GM12878 (cell line): ENCODE data around the gene TLR1. TPM values are rescaled to one million over a fixed set of nuclear protein-coding genes. Genes with fewer than 3 reads are reported as not detected.
A peak's percentile ranks its signal among the peaks of the same experiment; 100 is the strongest.

Experiments used
- ATAC-seq: fragments of 200-7000 bp; cut with Tn5 transposase; 3 replicates; pipeline ENCODE4 v1.9.1; 2020; ENCODE audit warnings: mild to moderate bottlenecking, moderate library complexity
- BruUV-seq: library from RNA; stranded (reverse); fragments of 400-500 nt; replicated peaks from 2 replicates; lab custom pipeline; 2021; lab: Mats Ljungman, UMichigan
- CTCF ChIA-PET: fragments of 300-600 bp; sonication (Branson Sonifier 250); formaldehyde crosslinking; extraction: SDS; loops from one replicate; lab custom pipeline; 2021; ENCODE audit warnings: inconsistent platforms; lab: Yijun Ruan, JAX
- POLR2A ChIA-PET: fragments of 350-600 bp; formaldehyde crosslinking; extraction: SDS; loops from one replicate; lab custom pipeline; 2021; ENCODE audit warnings: inconsistent platforms; lab: Charles Lee
- RAD21 ChIA-PET: fragments of 300-600 bp; sonication (Branson Sonifier 250); formaldehyde crosslinking; loops from one replicate; lab custom pipeline; 2023; ENCODE audit warnings: antibody characterized with exemption; ENCODE audit not compliant: unreplicated experiment; lab: Charles Lee
- SMC1A ChIA-PET: fragments of 300-600 bp; sonication (Branson Sonifier 250); formaldehyde crosslinking; loops from one replicate; lab custom pipeline; 2023; ENCODE audit not compliant: unreplicated experiment, uncharacterized antibody; lab: Charles Lee
- DNase-seq: peaks from one replicate; pipeline ENCODE4 v3.0.0-alpha.2; 2011; ENCODE audit warnings: low read depth, low spot score
- FAIRE-seq: peaks from 3 replicates; lab custom pipeline; 2011; peaks lifted over from hg19 to GRCh38; lab: Jason Lieb, UNC
- H2AFZ ChIP-seq: 2 replicates; pipeline ENCODE4 v1.6.0; 2011; ENCODE audit warnings: low read depth, low read length, control low read depth; ENCODE audit not compliant: control insufficient read depth
- H3K27ac ChIP-seq: 2 replicates; pipeline ENCODE4 v1.5.1; 2011; ENCODE audit warnings: control low read depth; ENCODE audit not compliant: control insufficient read depth, insufficient read depth
- H3K27me3 ChIP-seq, 2 experiments: replicated peaks in 1 of 2; 2 replicates each; pipeline versions ENCODE4 v1.6.0 to v1.6.1; 2011; ENCODE audit warnings: low read length in 1 of 2; ENCODE audit not compliant: control insufficient read depth in 2 of 2, insufficient read depth in 2 of 2
- H3K36me3 ChIP-seq, 2 experiments: 2 replicates each; pipeline ENCODE4 v1.5.1; 2011; ENCODE audit warnings: low read length in 1 of 2; ENCODE audit not compliant: control insufficient read depth in 2 of 2, insufficient read depth in 2 of 2
- H3K4me1 ChIP-seq: 2 replicates; pipeline ENCODE4 v1.6.1; 2011; ENCODE audit warnings: mild to moderate bottlenecking, low read length, moderate library complexity, mixed read lengths; ENCODE audit not compliant: control insufficient read depth, insufficient read depth
- H3K4me2 ChIP-seq: 2 replicates; pipeline ENCODE4 v1.6.0; 2011; ENCODE audit warnings: control low read depth; ENCODE audit not compliant: control insufficient read depth, insufficient read depth
- H3K4me3 ChIP-seq: fragments of 200-600 bp; sonication (generic); 2 replicates; pipeline ENCODE4 v1.5.1; 2016
- H3K79me2 ChIP-seq: 2 replicates; pipeline ENCODE4 v1.6.0; 2011; ENCODE audit warnings: low read length; ENCODE audit not compliant: control insufficient read depth, insufficient read depth
- H3K9ac ChIP-seq: 2 replicates; pipeline ENCODE4 v1.8.0; 2011; ENCODE audit warnings: low read length, control low read depth, mixed read lengths; ENCODE audit not compliant: control insufficient read depth, insufficient read depth
- H3K9me3 ChIP-seq: replicated peaks from 3 replicates; pipeline ENCODE4 v1.5.1; 2011; ENCODE audit warnings: mild to moderate bottlenecking, low read length; ENCODE audit not compliant: control insufficient read depth, insufficient read depth
- H4K20me1 ChIP-seq: 2 replicates; pipeline ENCODE4 v1.6.0; 2011; ENCODE audit not compliant: control insufficient read depth, insufficient read depth
- CREM ChIP-seq: IDR thresholded peaks from 2 replicates; pipeline ENCODE4 v1.6.1; 2014; ENCODE audit warnings: antibody characterized with exemption, low read depth
- CUX1 ChIP-seq: IDR thresholded peaks from 2 replicates; pipeline ENCODE4 v1.6.1; 2012; ENCODE audit warnings: improper control_type of control experiment, low read depth, low read length; ENCODE audit not compliant: insufficient replicate concordance
- DPF2 ChIP-seq: fragments of 450-650 bp; IDR thresholded peaks from 2 replicates; pipeline ENCODE4 v1.6.1; 2017; ENCODE audit warnings: mild to moderate bottlenecking
- EP300 ChIP-seq, 2 experiments: fragments of 150-350 bp in 1 of 2; IDR thresholded peaks; 2 replicates each; pipeline ENCODE4 v1.6.1; 2011 to 2012; ENCODE audit warnings: low read depth in 2 of 2, low read length in 2 of 2, borderline replicate concordance in 1 of 2, improper control_type of control experiment in 1 of 2, inconsistent platforms in 1 of 2; ENCODE audit not compliant: control insufficient read depth in 1 of 2
- IKZF1 ChIP-seq: fragments of 450-650 bp; conservative IDR thresholded peaks from 2 replicates; pipeline ENCODE4 v1.6.1; 2017; ENCODE audit warnings: antibody characterized with exemption, mild to moderate bottlenecking
- MEF2B ChIP-seq: fragments of 450-650 bp; IDR thresholded peaks from 2 replicates; pipeline ENCODE4 v1.6.1; 2018; ENCODE audit warnings: mild to moderate bottlenecking, moderate library complexity; ENCODE audit not compliant: partially characterized antibody, poor library complexity, severe bottlenecking
- NR2F1 ChIP-seq: fragments of 450-650 bp; conservative IDR thresholded peaks from 2 replicates; pipeline ENCODE4 v1.6.1; 2017; ENCODE audit warnings: mild to moderate bottlenecking
- POLR2AphosphoS5 ChIP-seq: IDR thresholded peaks from 2 replicates; pipeline ENCODE4 v1.6.1; 2011; ENCODE audit warnings: mild to moderate bottlenecking, low read length, inconsistent platforms
- RAD21 ChIP-seq: IDR thresholded peaks from 2 replicates; pipeline ENCODE4 v1.6.1; 2011; ENCODE audit warnings: mild to moderate bottlenecking, low read depth, low read length, moderate library complexity; ENCODE audit not compliant: insufficient read depth
- STAT1 ChIP-seq: fragments of 450-650 bp; conservative IDR thresholded peaks from 2 replicates; pipeline ENCODE4 v1.6.1; 2014; ENCODE audit warnings: antibody characterized with exemption, mild to moderate bottlenecking
- TCF12 ChIP-seq: IDR thresholded peaks from 2 replicates; pipeline ENCODE4 v1.6.1; 2011; ENCODE audit warnings: low read depth, mild to moderate bottlenecking, low read length
- ZBTB11 ChIP-seq: fragments of 450-650 bp; formaldehyde crosslinking; IDR thresholded peaks from 2 replicates; pipeline ENCODE4 v1.5.0; 2022; ENCODE audit warnings: mild to moderate bottlenecking, missing genetic modification characterization
- ZNF24 ChIP-seq: fragments of 450-650 bp; IDR thresholded peaks from 2 replicates; pipeline ENCODE4 v1.6.1; 2017; ENCODE audit warnings: antibody characterized with exemption, mild to moderate bottlenecking
- WGBS: methylation state at CpG from one replicate; pipeline ENCODE4 v1.1.6; 2016; ENCODE audit warnings: low lambda C conversion rate; ENCODE audit not compliant: insufficient replicate concordance, insufficient coverage; ENCODE audit errors: missing lambda C conversion rate; 5-methylcytosine and 5-hydroxymethylcytosine counted together
- in situ Hi-C: fragments of 300-500 bp; cut with MboI; formaldehyde crosslinking; loops from 9 replicates; pipeline ENCODE4 v1.14.3; 2018; ENCODE audit warnings: mixed read lengths
- intact Hi-C: fragments of 100-400 bp; cut with micrococcal nuclease; formaldehyde crosslinking; loops from one replicate; pipeline ENCODE4 v1.14.2; 2022; ENCODE audit not compliant: unreplicated experiment
- polyA plus RNA-seq, 11 experiments: library from polyadenylated mRNA; depleted of rRNA in 4 of 11; unstranded in 6 of 11; stranded (reverse) in 5 of 11; fragments of >200 nt; fragmentation: Nextera tagmentation in 4 of 11; fragmentation: Illumina TruSeq in 1 of 11; extraction: Ambion mirVana in 4 of 11; extraction: Trizol in 1 of 11; gene quantifications; 1 replicate in 1 of 11; 2 replicates in 10 of 11; pipeline versions ENCODE4 v1.2.1 to v1.2.3, GENCODE V29; 2011 to 2016; ENCODE audit warnings: inconsistent platforms in 2 of 11, missing spikeins in 2 of 11, low read depth in 1 of 11
- total RNA-seq, 4 experiments: library from RNA; depleted of rRNA in 3 of 4; stranded (reverse); fragments of >200 nt in 3 of 4; fragmentation: Illumina TruSeq in 1 of 4; extraction: Trizol in 1 of 4; gene quantifications; 2 replicates each; pipeline versions ENCODE4 v1.2.1 to v1.2.3, GENCODE V29; 2013 to 2021

Gene TLR1
- total and polyA plus RNA-seq, 10 of the 15 experiments (the other 5 are each of a cell fraction or from before 2014, with no cell fraction given) = 9.3 to 57.1 (median 20.4) TPM

GRCh38 chr4:38803833-38804653 lies 548 bp downstream of the TLR1 start:
- Histone ChIP-seq H3K27me3 (no peaks in the 10 kb centered on the region), H3K4me2 (peak overlapping the region; percentile 73), H3K9ac (peak overlapping the region; percentile 78), H4K20me1 (no peaks in the 10 kb centered on the region), H3K4me3 (peak overlapping the region; percentile 41), H3K4me1 (peaks cover 20% of the 10 kb centered on the region), H3K36me3 (peaks cover 4 to 12% of the 10 kb centered on the region in 2 experiments; a peak in 3 of 4 replicates), H3K79me2 (peaks cover 29% of the 10 kb centered on the region), H2AFZ (no peak overlapping the region), H3K9me3 (peaks cover 38% of the 10 kb centered on the region), H3K27ac (peak overlapping the region; percentile 86)
- in situ Hi-C loops = loop anchor here (25.0 kb wide), 1 partner anchor 1383 kb away; the partner anchor contains the start of gene RHOH
- RAD21 ChIA-PET = interaction anchor here (0.6 to 6.7 kb wide), 31 partner anchors 13 to 734 kb away, joined by 3 to 216 read pairs (median 6); partner anchors contain the start of genes TLR10 and TMEM156
- intact Hi-C loops = loop anchor here (1.0 to 2.0 kb wide), 3 partner anchors 22 to 229 kb away; partner anchors contain the start of genes TLR10 and TMEM156
- DNase-seq (peak; percentile 99), FAIRE-seq (peak; percentile 90), ATAC-seq (peak; percentile 74)
- CTCF ChIA-PET = interaction anchor here (0.6 to 7.0 kb wide), 26 partner anchors 9 to 675 kb away, joined by 3 to 175 read pairs (median 5); partner anchors contain the start of genes TLR10 and TLR6
- no TSS peak for BruUV-seq
- POLR2A ChIA-PET = interaction anchor here (0.9 to 6.8 kb wide), 13 partner anchors 9 to 622 kb away, joined by 3 to 110 read pairs (median 10); partner anchors contain the start of genes TLR10 and TLR6
- SMC1A ChIA-PET = interaction anchor here (0.7 to 13.9 kb wide), 28 partner anchors 12 to 675 kb away, joined by 3 to 278 read pairs (median 6); partner anchors contain the start of genes TLR10 and TLR6
- WGBS = under 1% methylated on average over 6 of the region's 6 CpGs
- TF ChIP-seq MEF2B = peak; percentile 99
- TF ChIP-seq NR2F1 = peak; percentile 76; the same call in 1 of the 2 replicates
- TF ChIP-seq DPF2 = peak; percentile 63
- peak; percentile 89; the same call in 1 of the 2 replicates for TF ChIP-seq TCF12
- TF ChIP-seq ZBTB11 (CRISPR knock-in tag) = no peak
- peak; percentile 15 for TF ChIP-seq RAD21
- peak; percentile 88 for TF ChIP-seq POLR2AphosphoS5
- peak; percentile 77 to 92; a peak in 3 of 4 replicates for TF ChIP-seq EP300 (IDR thresholded peaks at IDR 0.05; ENCODE audit: borderline replicate concordance in 1 of 2, control insufficient read depth in 1 of 2, low read depth in 2 of 2, low read length in 2 of 2)
- peak; percentile 68; the same call in 1 of the 2 replicates for TF ChIP-seq IKZF1
- TF ChIP-seq CUX1 = peak; percentile 98
- 0 out of 2 replicates have a peak, but pooled peaks have one; percentile 59 for TF ChIP-seq CREM
- no peak for TF ChIP-seq STAT1
- TF ChIP-seq ZNF24 = peak; percentile 65; the same call in 1 of the 2 replicates
